Measurements from ENCODE around the gene MRO.
"Not testable (repeated sequence)": the region's sequence is repeated elsewhere in the genome, so short reads cannot be mapped to it uniquely, and the experiment has no call there.

MRO gene

GRCh38 chr18:50791599-50792438 is 28.0 kb downstream of the MRO start:
- DNase-seq (ENCODE audit: low read depth in 2 of 2) = no peak

GRCh38 chr18:50790948-50791347 is 28.9 kb downstream of the MRO start:
- no peak for DNase-seq (ENCODE audit: low read depth in 2 of 2)

GRCh38 chr18:50790241-50790640 is 29.6 kb downstream of the MRO start:
- DNase-seq (ENCODE audit: low read depth in 2 of 2) = no peak

- DNase-seq (ENCODE audit: low read depth in 2 of 2) = no peak
These were observed 31.5 kb downstream of the MRO start for GRCh38 chr18:50788284-50788683.

GRCh38 chr18:50786864-50787263 is 33.0 kb downstream of the MRO start:
- DNase-seq (ENCODE audit: low read depth in 2 of 2) = no peak

GRCh38 chr18:50783553-50783952 is 36.3 kb downstream of the MRO start:
- DNase-seq (ENCODE audit: low read depth in 2 of 2) = no peak

GRCh38 chr18:50779021-50779420 is 40.8 kb downstream of the MRO start:
- DNase-seq (ENCODE audit: low read depth in 2 of 2) = not testable (repeated sequence)

- DNase-seq (ENCODE audit: low read depth in 2 of 2) = no peak
These were observed 43.4 kb downstream of the MRO start for GRCh38 chr18:50776383-50776782.

- no peak for DNase-seq (ENCODE audit: low read depth in 2 of 2)
These were observed 44.1 kb downstream of the MRO start for GRCh38 chr18:50775726-50776125.

- no peak for DNase-seq (ENCODE audit: low read depth in 2 of 2)
These were observed 44.6 kb downstream of the MRO start for GRCh38 chr18:50775207-50775606.

GRCh38 chr18:50769463-50769862 is 50.4 kb downstream of the MRO start:
- DNase-seq (ENCODE audit: low read depth in 2 of 2) = no peak

- no peak for DNase-seq (ENCODE audit: low read depth in 2 of 2)
These were observed 62.5 kb downstream of the MRO start for GRCh38 chr18:50757358-50757757.

- no peak for DNase-seq (ENCODE audit: low read depth in 2 of 2)
These were observed 65.5 kb downstream of the MRO start for GRCh38 chr18:50754297-50754696.

GRCh38 chr18:50753311-50753710 is 66.5 kb downstream of the MRO start:
- no peak for DNase-seq (ENCODE audit: low read depth in 2 of 2)

- DNase-seq (ENCODE audit: low read depth in 2 of 2) = no peak
These were observed 67.9 kb downstream of the MRO start for GRCh38 chr18:50751947-50752346.

- no peak for DNase-seq (ENCODE audit: low read depth in 2 of 2)
These were observed 68.3 kb downstream of the MRO start for GRCh38 chr18:50751490-50751889.

- DNase-seq (ENCODE audit: low read depth in 2 of 2) = no peak
These were observed 69.3 kb downstream of the MRO start for GRCh38 chr18:50750546-50750945.

GRCh38 chr18:50749945-50750344 is 69.9 kb downstream of the MRO start:
- no peak for DNase-seq (ENCODE audit: low read depth in 2 of 2)

- DNase-seq (ENCODE audit: low read depth in 2 of 2) = no peak
These were observed 70.4 kb downstream of the MRO start for GRCh38 chr18:50749421-50749820.

GRCh38 chr18:50748243-50749229 is 71.3 kb downstream of the MRO start:
- no peak for DNase-seq (ENCODE audit: low read depth in 2 of 2)

- no peak for DNase-seq (ENCODE audit: low read depth in 2 of 2)
These were observed 72.0 kb downstream of the MRO start for GRCh38 chr18:50747849-50748242.

GRCh38 chr18:50745945-50746344 is 73.9 kb downstream of the MRO start:
- DNase-seq (ENCODE audit: low read depth in 2 of 2) = no peak

All from stimulated activated CD8-positive, alpha-beta memory T cell treated with anti-CD3 and anti-CD28 coated beads, Interleukin-15, amount 100 ng/mL, for 48 hours (primary cell).